Esophagus muscularis mucosa (tissue), 4 donors: ENCODE results near the gene PRDX3. TPM values are rescaled to one million over a fixed set of nuclear protein-coding genes. Genes with fewer than 3 reads are reported as not detected.

Source experiments
- DNase-seq: peaks from one replicate; pipeline ENCODE4 v3.0.0-alpha.2; 2017; ENCODE audit errors: extremely low spot score
- H3K27ac ChIP-seq, 4 donors: fragments of 200-600 bp; sonication (generic); replicated peaks in 1 of 4; 1 replicate in 3 of 4; 2 replicates in 1 of 4; pipeline ENCODE4 v1.5.1; 2016 to 2019; ENCODE audit warnings: mild to moderate bottlenecking in 1 of 4
- H3K27me3 ChIP-seq, 4 donors: fragments of 200-600 bp; sonication (generic); one replicate each; pipeline versions ENCODE4 v1.5.1 to v1.6.0; 2016 to 2019
- H3K36me3 ChIP-seq, 4 donors: fragments of 200-600 bp; sonication (generic); one replicate each; pipeline ENCODE4 v1.5.1; 2016 to 2019
- H3K4me1 ChIP-seq, 4 donors: fragments of 200-600 bp; sonication (generic); one replicate each; pipeline ENCODE4 v1.5.1; 2016 to 2019
- H3K4me3 ChIP-seq, 4 donors: fragments of 200-600 bp; sonication (generic); 1 replicate in 2 of 4; 2 replicates in 2 of 4; pipeline ENCODE4 v1.5.1; 2016 to 2019; ENCODE audit warnings: mild to moderate bottlenecking in 4 of 4, moderate library complexity in 1 of 4
- H3K9me3 ChIP-seq, 4 donors: fragments of 200-600 bp; sonication (generic); 1 replicate in 3 of 4; 2 replicates in 1 of 4; pipeline ENCODE4 v1.5.1; 2016 to 2019
- EP300 ChIP-seq: sonication (generic); formaldehyde crosslinking; IDR thresholded peaks from one replicate; pipeline ENCODE4 v1.6.1; 2017; ENCODE audit warnings: antibody characterized with exemption
- POLR2A ChIP-seq: fragments of 450-650 bp; IDR thresholded peaks from one replicate; pipeline ENCODE4 v1.6.1; 2017; ENCODE audit warnings: antibody characterized with exemption, moderate library complexity, mild to moderate bottlenecking, low read depth
- POLR2AphosphoS5 ChIP-seq, 2 donors: sonication (generic); formaldehyde crosslinking; IDR thresholded peaks; one replicate each; pipeline ENCODE4 v1.6.1; 2017; ENCODE audit warnings: antibody characterized with exemption in 2 of 2
- WGBS: methylation state at CpG from one replicate; pipeline ENCODE4 v1.1.5; 2018; 5-methylcytosine and 5-hydroxymethylcytosine counted together
- intact Hi-C: fragments of 100-400 bp; cut with DNase I; formaldehyde crosslinking; loops from one replicate; pipeline ENCODE4 v1.15.1; 2023
- small RNA-seq, 3 donors: library from RNA; depleted of rRNA; stranded (forward); fragments of <200 nt; gene quantifications; one replicate each; pipeline ENCODE3, GENCODE V24; 2016
- total RNA-seq, 4 donors: library from RNA; depleted of rRNA; stranded (reverse); fragments of >200 nt; gene quantifications; one replicate each; pipeline versions ENCODE4 v1.1.0 to v1.2.1, GENCODE V29; 2016
- TF ChIP-seq, protein P1 (sequence below), 3 experiments: fragments of 200-600 bp in 2 of 3; fragments of 450-650 bp in 1 of 3; sonication (generic) in 2 of 3; IDR thresholded peaks; one replicate each; pipeline ENCODE4 v1.5.1; 2017 to 2019; ENCODE audit warnings: antibody characterized with exemption in 3 of 3, mild to moderate bottlenecking in 2 of 3, moderate library complexity in 1 of 3

The PRDX3 gene
- total RNA-seq, 4 donors from 2014 or later = 128 to 195 (median 171) TPM

DNA sequence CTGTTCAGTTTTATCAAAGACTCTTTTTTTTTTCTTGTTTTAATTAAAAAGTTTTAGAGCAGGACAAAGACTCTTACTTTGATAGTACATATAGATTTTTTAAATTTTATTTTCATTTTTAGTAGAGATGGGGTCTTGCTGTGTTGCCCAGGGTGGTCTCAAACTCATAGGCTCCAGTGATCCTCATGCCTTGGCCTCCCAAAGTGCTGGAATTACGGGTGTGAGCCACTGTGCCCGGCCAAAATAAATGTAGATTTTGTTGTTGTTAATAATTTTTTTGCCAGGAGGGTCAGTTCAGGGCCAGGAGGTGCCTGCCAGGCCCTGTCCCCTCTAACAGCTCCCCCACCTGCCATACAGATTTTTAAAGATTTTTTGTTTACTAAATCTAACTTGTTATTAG is 57.7 kb downstream of the PRDX3 start:
- intact Hi-C loops = no loop called here
- TF ChIP-seq POLR2AphosphoS5 (IDR thresholded peaks at IDR 0.05) (no peak), EP300 (no peak), POLR2A (no peak)
- TF ChIP-seq, protein P1, sequence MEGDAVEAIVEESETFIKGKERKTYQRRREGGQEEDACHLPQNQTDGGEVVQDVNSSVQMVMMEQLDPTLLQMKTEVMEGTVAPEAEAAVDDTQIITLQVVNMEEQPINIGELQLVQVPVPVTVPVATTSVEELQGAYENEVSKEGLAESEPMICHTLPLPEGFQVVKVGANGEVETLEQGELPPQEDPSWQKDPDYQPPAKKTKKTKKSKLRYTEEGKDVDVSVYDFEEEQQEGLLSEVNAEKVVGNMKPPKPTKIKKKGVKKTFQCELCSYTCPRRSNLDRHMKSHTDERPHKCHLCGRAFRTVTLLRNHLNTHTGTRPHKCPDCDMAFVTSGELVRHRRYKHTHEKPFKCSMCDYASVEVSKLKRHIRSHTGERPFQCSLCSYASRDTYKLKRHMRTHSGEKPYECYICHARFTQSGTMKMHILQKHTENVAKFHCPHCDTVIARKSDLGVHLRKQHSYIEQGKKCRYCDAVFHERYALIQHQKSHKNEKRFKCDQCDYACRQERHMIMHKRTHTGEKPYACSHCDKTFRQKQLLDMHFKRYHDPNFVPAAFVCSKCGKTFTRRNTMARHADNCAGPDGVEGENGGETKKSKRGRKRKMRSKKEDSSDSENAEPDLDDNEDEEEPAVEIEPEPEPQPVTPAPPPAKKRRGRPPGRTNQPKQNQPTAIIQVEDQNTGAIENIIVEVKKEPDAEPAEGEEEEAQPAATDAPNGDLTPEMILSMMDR (IDR thresholded peaks at IDR 0.05) = no peak
- Histone ChIP-seq H3K27me3 (no peaks in the 10 kb centered on the region), H3K9me3 (no peaks in the 10 kb centered on the region), H3K4me1 (peaks cover 0 to 13% (median 8%) of the 10 kb centered on the region in 4 donors), H3K4me3 (no peak overlapping the region), H3K27ac (peak overlapping the region; percentile 23 to 70 (median 60)), H3K36me3 (peaks cover 16 to 100% (median 80%) of the 10 kb centered on the region in 4 donors)
- 90% methylated on average over 2 of the region's 2 CpGs for whole genome bisulfite sequencing
- no peak for DNase-seq

DNA sequence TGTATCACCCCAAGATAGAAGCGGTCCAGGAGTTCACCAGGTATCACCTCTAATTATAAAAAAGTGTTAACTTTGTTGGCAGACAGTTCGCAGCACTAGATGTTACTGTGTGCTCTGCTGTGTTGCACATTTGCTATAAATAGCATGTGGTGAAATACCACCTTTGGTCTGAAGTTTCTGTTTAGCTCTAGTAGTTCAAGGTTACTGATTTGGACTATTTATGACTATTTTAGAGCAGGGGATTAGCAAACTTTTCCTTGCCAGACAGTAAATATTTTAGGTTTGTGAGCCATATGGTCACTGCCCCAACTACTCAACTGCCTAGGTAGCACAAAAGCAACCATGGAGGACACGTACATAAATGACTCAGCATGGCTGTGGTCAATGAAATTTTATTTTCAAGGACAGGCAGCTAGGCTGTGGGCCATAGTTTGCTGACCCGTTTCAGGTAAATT is 58.2 kb downstream of the PRDX3 start:
- peaks cover 16 to 98% (median 76%) of the 10 kb centered on the region in 4 donors for H3K36me3 ChIP-seq
- WGBS = 58% methylated on average over 4 of the region's 4 CpGs
- TF ChIP-seq EP300 (no peak), POLR2A (no peak), POLR2AphosphoS5 (IDR thresholded peaks at IDR 0.05) (no peak)
- TF ChIP-seq, protein P1 (IDR thresholded peaks at IDR 0.05) = no peak
- intact Hi-C loops = no loop called here
- peak overlapping the region; percentile 23 to 70 (median 60) for H3K27ac ChIP-seq
- no peaks in the 10 kb centered on the region for H3K27me3 ChIP-seq
- no peaks in the 10 kb centered on the region for H3K9me3 ChIP-seq
- DNase-seq = no peak
- peaks cover 0 to 13% (median 8%) of the 10 kb centered on the region in 4 donors for H3K4me1 ChIP-seq
- no peak overlapping the region for H3K4me3 ChIP-seq

DNA sequence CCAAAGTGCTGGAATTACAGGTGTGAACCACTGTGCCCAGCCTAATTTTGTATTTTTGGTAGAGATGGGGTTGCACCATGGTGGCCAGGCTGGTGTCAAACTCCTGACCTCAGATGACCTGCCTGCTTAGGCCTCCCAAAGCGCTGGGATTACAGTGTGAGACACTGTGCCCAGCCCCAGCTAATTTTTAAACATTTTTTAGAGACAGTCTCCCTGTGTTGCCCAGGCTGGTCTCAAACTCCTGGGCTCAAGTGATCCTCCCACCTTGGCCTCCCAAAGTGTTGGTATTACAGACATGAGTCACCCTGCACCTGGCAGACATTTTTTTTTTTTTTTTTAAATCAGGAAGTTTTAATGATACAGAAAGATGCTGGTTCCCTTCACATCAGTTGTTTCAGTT is 59.2 kb downstream of the PRDX3 start:
- TF ChIP-seq POLR2A (no peak), POLR2AphosphoS5 (IDR thresholded peaks at IDR 0.05) (no peak), EP300 (no peak)
- TF ChIP-seq, protein P1 (IDR thresholded peaks at IDR 0.05) = no peak
- H3K36me3 ChIP-seq = peaks cover 22 to 95% (median 70%) of the 10 kb centered on the region in 4 donors
- peak overlapping the region in 3 of 4 donors; percentile 58 to 70 (median 61) for H3K27ac ChIP-seq
- WGBS = 92% methylated on average over 1 of the region's 1 CpG
- no peaks in the 10 kb centered on the region for H3K9me3 ChIP-seq
- H3K4me3 ChIP-seq = no peak overlapping the region
- H3K27me3 ChIP-seq = no peaks in the 10 kb centered on the region
- no peak for DNase-seq
- peaks cover 0 to 13% (median 8%) of the 10 kb centered on the region in 4 donors for H3K4me1 ChIP-seq
- intact Hi-C loops = no loop called here

DNA sequence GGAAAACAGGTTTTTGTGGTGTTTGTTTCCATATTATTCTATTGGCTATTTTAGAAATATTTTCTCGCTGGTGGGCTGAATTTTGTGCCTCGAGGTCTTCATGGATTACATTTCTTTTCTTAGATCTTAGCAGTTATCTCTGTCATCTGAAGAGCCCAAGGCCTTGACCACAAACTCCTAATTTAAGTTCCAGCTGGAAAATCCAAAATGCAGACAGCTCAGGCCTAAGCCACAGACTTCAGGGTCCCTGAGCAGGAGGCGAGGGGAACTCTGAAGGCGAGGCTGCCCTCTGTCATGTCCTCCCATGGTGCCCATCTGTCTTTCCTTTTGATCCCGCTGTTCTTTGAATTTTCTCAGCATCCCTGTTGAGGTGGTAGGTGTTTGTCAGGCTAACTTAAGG is 60.4 kb downstream of the PRDX3 start:
- Histone ChIP-seq H3K4me1 (peaks cover 0 to 13% (median 8%) of the 10 kb centered on the region in 4 donors), H3K4me3 (no peak overlapping the region), H3K36me3 (peaks cover 27 to 95% (median 70%) of the 10 kb centered on the region in 4 donors), H3K27me3 (no peaks in the 10 kb centered on the region), H3K27ac (no peak overlapping the region), H3K9me3 (no peaks in the 10 kb centered on the region)
- DNase-seq = no peak
- TF ChIP-seq POLR2AphosphoS5 (IDR thresholded peaks at IDR 0.05) (no peak), POLR2A (no peak), EP300 (no peak)
- TF ChIP-seq, protein P1 (IDR thresholded peaks at IDR 0.05) = no peak
- intact Hi-C loops = no loop called here
- 95% methylated on average over 5 of the region's 5 CpGs for WGBS

Small RNA genes within 50 kb of the gene (small RNA-seq; reads per million reads assigned to genes)
- 0 reads per million in 3 donors for gene RN7SL749P

Other genes starting within 250 kb of the PRDX3 start
- gene NANOS1, start 149.1 kb downstream of the PRDX3 start, total RNA-seq = 10 to 100 TPM in 3 of 4 donors, 1 to 10 TPM in 1; 8.0 to 24.4 (median 14.6) TPM
- 100 to 1,000 TPM; 118 to 147 (median 128) TPM for gene EIF3A, start 98.0 kb downstream of the PRDX3 start, total RNA-seq
- gene DENND10, start 74.7 kb downstream of the PRDX3 start, total RNA-seq = 10 to 100 TPM; 19.1 to 23.7 (median 22.3) TPM
- gene SFXN4, start 13.1 kb downstream of the PRDX3 start, total RNA-seq = 10 to 100 TPM; 14.1 to 39.9 (median 17.8) TPM
- gene GRK5, start 28.8 kb upstream of the PRDX3 start, total RNA-seq = 10 to 100 TPM; 39.6 to 64.4 (median 50.7) TPM